Fibroblast of pulmonary artery (primary cell): Measurements from ENCODE around the gene TMEM245.

Experiments
- DNase-seq: peaks from one replicate; pipeline ENCODE4 v3.0.0-alpha.2; 2010; ENCODE audit warnings: low read depth
- H3K4me3 ChIP-seq: replicated peaks from 2 replicates; pipeline ENCODE4 v1.5.1; 2011; ENCODE audit warnings: low read depth, mild to moderate bottlenecking, control low read depth, low read length, moderate library complexity
- TF ChIP-seq, protein P1 (sequence below): IDR thresholded peaks from 2 replicates; pipeline ENCODE4 v1.5.1; 2011; ENCODE audit warnings: mild to moderate bottlenecking, control low read depth, low read length, inconsistent platforms; ENCODE audit errors: missing control alignments

Gene TMEM245

DNA sequence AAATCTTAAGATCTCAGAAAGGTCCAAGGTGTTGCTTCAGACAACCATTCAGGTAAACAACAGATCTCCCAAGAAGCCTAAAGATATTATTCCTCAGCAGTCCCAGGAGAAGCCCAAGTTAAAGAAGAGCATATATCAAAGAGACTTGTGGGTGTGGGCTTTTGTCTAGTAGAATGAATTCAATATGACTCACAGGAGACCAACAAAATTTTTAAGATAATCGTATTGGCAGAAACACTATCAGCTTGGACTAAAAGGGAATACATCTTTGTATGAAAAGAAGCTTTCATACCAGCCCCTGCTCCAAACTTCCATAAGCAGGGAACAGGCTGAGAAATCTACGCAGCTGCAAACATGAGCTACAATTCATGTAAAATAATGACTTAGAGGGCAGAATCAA is 116.6 kb downstream of the TMEM245 start:
- TF ChIP-seq, protein P1, sequence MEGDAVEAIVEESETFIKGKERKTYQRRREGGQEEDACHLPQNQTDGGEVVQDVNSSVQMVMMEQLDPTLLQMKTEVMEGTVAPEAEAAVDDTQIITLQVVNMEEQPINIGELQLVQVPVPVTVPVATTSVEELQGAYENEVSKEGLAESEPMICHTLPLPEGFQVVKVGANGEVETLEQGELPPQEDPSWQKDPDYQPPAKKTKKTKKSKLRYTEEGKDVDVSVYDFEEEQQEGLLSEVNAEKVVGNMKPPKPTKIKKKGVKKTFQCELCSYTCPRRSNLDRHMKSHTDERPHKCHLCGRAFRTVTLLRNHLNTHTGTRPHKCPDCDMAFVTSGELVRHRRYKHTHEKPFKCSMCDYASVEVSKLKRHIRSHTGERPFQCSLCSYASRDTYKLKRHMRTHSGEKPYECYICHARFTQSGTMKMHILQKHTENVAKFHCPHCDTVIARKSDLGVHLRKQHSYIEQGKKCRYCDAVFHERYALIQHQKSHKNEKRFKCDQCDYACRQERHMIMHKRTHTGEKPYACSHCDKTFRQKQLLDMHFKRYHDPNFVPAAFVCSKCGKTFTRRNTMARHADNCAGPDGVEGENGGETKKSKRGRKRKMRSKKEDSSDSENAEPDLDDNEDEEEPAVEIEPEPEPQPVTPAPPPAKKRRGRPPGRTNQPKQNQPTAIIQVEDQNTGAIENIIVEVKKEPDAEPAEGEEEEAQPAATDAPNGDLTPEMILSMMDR = no peak
- no peak overlapping the region for H3K4me3 ChIP-seq
- DNase-seq = no peak

DNA sequence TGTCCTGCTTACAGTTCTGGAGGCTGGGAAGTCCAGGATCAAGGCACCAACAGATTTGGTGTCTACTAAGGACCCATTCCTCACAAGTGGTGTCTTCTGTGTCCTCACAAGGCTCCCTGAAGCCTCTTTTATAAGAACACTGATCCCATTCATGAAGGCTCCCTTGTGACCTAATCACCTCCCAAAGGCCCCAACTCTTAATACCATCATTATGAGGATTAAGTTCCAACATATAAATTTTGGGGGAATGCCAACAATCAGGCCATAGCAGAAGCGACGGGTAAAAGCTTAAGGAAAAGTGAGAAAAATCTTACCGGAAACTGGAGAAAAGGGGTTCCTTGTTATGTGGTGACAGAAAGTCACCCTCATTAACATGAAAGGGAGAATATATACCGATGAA is 117.6 kb downstream of the TMEM245 start:
- no peak for DNase-seq
- no peak overlapping the region for H3K4me3 ChIP-seq
- TF ChIP-seq, protein P1 = no peak

DNA sequence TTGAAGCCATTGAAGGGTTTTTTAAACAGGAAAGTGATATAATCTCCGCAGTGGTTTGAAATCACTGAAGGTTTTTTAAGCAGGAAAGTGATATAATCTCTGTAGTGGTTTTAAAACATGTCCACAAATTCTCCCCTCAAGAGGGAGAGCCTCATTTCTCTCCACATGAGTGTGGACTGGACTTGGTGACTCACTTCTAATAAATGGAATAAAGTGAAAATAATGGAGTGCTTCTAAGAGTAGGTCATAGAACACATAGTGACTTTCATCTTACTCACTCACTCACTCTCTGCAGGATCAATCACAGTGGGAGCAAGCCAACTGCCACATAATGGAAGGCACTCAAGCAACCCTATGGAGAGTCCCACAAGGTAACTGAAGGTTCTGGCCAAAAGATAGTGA is 118.5 kb downstream of the TMEM245 start:
- peak; percentile 66 for DNase-seq

DNA sequence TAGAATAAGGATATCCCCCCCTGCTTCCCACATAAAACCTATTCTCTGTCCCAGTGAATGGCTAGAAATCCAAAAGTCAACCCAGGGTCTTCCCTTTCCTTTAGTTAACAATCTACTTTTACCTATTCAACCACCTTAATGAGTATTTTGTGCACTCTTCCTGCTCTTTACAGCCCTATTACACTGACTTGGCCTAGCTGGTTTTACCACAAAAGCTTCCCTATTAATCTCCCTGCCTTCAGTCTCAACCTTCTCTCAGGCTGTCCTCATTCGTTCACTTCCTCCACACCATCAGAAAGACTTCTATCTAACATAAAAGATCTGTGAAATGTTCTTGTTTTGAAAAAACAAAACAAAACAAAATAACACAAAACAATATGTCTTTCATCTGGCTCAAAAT is 122.6 kb downstream of the TMEM245 start:
- DNase-seq = no peak
- TF ChIP-seq, protein P1 = no peak
- H3K4me3 ChIP-seq = no peak overlapping the region

More for the DNA sequence above, 118.5 kb downstream of the TMEM245 start:
- TF ChIP-seq, protein P1 = no peak
- H3K4me3 ChIP-seq = no peak overlapping the region

DNA sequence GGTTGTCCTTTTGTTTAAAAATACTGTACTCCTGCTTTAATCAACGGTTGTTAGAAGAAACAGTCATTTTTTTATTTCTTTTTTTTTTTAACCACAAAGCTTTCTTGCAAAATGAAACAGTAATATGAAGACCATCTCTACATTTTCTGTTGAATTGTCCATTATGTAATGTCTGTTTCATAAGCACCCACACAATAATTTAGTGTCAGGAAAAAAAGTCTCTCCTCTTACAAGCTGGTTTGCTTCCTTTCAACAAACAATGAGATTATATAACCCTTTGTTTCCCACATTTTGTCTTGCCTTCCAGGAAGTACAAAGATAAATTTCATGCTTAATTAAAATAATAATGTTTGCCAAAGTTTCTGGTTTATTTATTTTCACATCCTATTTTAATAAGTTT is 123.1 kb downstream of the TMEM245 start:
- TF ChIP-seq, protein P1 = no peak
- peak; percentile 56 for DNase-seq
- no peak overlapping the region for H3K4me3 ChIP-seq

DNA sequence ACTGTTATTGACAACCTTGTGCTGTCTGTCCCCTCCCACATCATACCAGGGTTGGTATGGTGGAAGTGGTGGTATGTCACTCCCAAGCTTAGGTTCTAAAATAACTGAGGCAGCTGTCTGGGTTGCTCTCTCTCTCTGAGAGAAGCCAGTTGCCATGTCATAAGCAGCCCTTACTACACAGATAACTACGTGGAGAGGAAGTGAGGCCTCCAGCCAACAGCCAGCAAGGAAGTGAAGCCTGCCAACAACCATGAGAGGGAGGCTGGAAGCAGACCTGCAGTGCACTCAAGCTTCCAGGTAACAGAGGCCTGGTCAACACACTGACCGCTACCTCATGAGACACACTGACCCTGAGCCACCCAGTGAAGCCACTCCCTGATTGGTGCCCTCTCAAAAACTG is 125.1 kb downstream of the TMEM245 start:
- TF ChIP-seq, protein P1 = no peak
- DNase-seq = peak; percentile 88
- H3K4me3 ChIP-seq = no peak overlapping the region

DNA sequence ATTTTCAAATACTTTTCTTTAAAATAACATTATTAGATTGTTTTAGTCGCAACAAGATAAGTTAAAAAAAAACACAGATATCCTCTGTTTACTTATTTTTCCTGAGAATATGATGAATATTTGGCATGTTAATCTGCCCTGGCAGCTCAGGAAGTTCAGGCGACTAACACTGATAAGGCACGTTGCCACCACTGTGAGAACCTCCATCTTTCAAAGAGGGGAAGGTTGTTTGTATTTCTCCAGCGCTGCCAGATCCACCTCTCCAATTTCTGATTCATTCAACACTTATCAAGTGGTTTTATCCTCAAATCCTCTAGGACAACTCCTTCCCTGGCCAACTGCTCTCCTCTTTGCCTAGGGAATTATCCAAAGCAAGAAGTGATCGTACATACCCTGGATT is 128.3 kb downstream of the TMEM245 start:
- DNase-seq = peak; percentile 41
- TF ChIP-seq, protein P1 = no peak
- H3K4me3 ChIP-seq = no peak overlapping the region
